Esophagus muscularis mucosa (tissue), 3 donors: ENCODE measurements around the gene RBM28.

ENCODE experiments used
- CTCF ChIP-seq, 3 experiments: fragments of 200-600 bp in 2 of 3; fragments of 450-650 bp in 1 of 3; sonication (generic) in 2 of 3; IDR thresholded peaks; one replicate each; pipeline ENCODE4 v1.5.1; 2017 to 2019; ENCODE audit warnings: antibody characterized with exemption in 3 of 3, mild to moderate bottlenecking in 2 of 3, moderate library complexity in 1 of 3
- EP300 ChIP-seq: sonication (generic); formaldehyde crosslinking; IDR thresholded peaks from one replicate; pipeline ENCODE4 v1.6.1; 2017; ENCODE audit warnings: antibody characterized with exemption

DNA sequence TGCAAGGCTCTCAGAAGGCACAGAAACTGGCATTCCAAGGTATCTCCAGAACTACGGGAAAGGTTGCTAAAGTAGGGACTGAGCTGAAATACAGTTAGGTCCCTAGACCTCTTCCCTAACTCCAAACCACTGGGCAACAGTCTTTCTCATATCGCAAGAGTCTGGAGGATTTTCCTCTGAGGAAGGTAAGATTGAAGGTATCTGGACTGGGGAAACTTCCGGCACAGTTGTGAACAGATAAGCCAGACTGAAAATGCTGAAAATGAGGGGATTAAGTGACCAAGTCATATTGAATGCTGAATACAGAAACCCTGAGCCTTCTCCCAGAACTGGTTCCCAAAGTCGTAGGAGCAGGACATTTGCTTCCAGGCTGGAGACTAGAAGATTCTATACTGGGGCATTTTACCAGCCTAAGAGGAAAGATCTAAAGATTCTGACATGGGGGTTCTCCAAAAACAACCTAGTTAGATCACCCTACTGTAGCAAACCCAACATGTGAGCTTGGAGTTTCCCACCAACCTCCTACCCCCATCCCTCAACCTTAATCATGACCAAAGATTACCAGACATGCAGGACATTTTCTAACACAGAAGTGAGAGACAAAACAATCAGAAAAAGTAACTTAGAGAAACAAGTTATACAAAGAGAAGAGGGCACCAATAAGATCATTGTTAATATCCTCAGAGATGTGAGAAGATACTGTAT is 20.6 kb upstream of the RBM28 start:
- TF ChIP-seq EP300 (no peak), CTCF (IDR thresholded peaks at IDR 0.05) (no peak)
